Thyroid gland (tissue), 4 donors: ENCODE data around the gene DNM3.

Experiments
- CTCF ChIP-seq, 6 experiments: fragments of 200-600 bp in 3 of 6; fragments of 450-650 bp in 3 of 6; sonication (generic) in 3 of 6; IDR thresholded peaks; one replicate each; pipeline ENCODE4 v1.5.1; 2016 to 2019; ENCODE audit warnings: antibody characterized with exemption in 6 of 6, mild to moderate bottlenecking in 2 of 6, inconsistent platforms in 1 of 6, moderate library complexity in 1 of 6
- POLR2A ChIP-seq, 2 donors: fragments of 450-650 bp; IDR thresholded peaks; one replicate each; pipeline ENCODE4 v1.6.1; 2017; ENCODE audit warnings: antibody characterized with exemption in 2 of 2, mild to moderate bottlenecking in 2 of 2, moderate library complexity in 1 of 2

- no peak for TF ChIP-seq CTCF (IDR thresholded peaks at IDR 0.05)
- TF ChIP-seq POLR2A (IDR thresholded peaks at IDR 0.05) = no peak
These were observed 494.1 kb downstream of the DNM3 start for GRCh38 chr1:172335377-172335776.
